Psoas muscle (tissue), 8 donors: Measurements from ENCODE around the gene SNX24. TPM values are rescaled to one million over a fixed set of nuclear protein-coding genes. Genes with fewer than 3 reads are reported as not detected.

Experiments
- ATAC-seq, 4 donors: fragments of 200-7000 bp; cut with Tn5 transposase; one replicate each; pipeline ENCODE4 v1.9.1; 2020; ENCODE audit warnings: moderate library complexity in 3 of 4, mild to moderate bottlenecking in 2 of 4
- DNase-seq, 2 donors: peaks; one replicate each; pipeline ENCODE4 v3.0.0-alpha.2; 2020
- H3K27ac ChIP-seq: fragments of 200-600 bp; one replicate; pipeline ENCODE4 v1.8.0; 2022
- H3K27me3 ChIP-seq, 3 donors: fragments of 200-600 bp in 1 of 3; one replicate each; pipeline versions ENCODE4 v1.6.1 to v1.8.0; 2013 to 2022; ENCODE audit warnings: low read length in 2 of 3, mild to moderate bottlenecking in 2 of 3, moderate library complexity in 1 of 3; ENCODE audit not compliant: insufficient read depth in 3 of 3
- H3K36me3 ChIP-seq, 2 donors: fragments of 200-600 bp in 1 of 2; one replicate each; pipeline versions ENCODE4 v1.6.1 to v1.8.0; 2013 to 2022; ENCODE audit warnings: low read depth in 1 of 2, mild to moderate bottlenecking in 1 of 2, moderate library complexity in 1 of 2; ENCODE audit not compliant: insufficient read depth in 1 of 2
- H3K4me1 ChIP-seq: fragments of 200-600 bp; one replicate; pipeline ENCODE4 v1.8.0; 2022
- H3K4me3 ChIP-seq: fragments of 200-600 bp; one replicate; pipeline ENCODE4 v1.8.0; 2022; ENCODE audit warnings: mild to moderate bottlenecking
- H3K9me3 ChIP-seq: fragments of 200-600 bp; one replicate; pipeline ENCODE4 v1.8.0; 2022
- WGBS, 3 donors: extraction: QIAGEN DNeasy Blood & Tissue Kit; methylation state at CpG; one replicate each; pipeline versions ENCODE4 v1.1.6 to v1.1.7; 2013; 5-methylcytosine and 5-hydroxymethylcytosine counted together
- intact Hi-C, 2 donors: fragments of 100-400 bp; cut with DNase I; formaldehyde crosslinking; loops; one replicate each; pipeline versions ENCODE4 v1.11.0 to v1.14.2; 2022
- polyA plus RNA-seq, 3 donors: library from polyadenylated mRNA; stranded (reverse); fragments of 200-250 nt; gene quantifications; one replicate each; pipeline ENCODE4 v1.2.3, GENCODE V29; 2013
- total RNA-seq, 4 donors: library from RNA; stranded (reverse); fragmentation: NEBNext Ultra II Directional in 2 of 4; extraction: Animal tissue kit (Norgen Biotek cat#: 25700) in 2 of 4; gene quantifications; one replicate each; pipeline versions ENCODE4 v1.2.1 to v1.2.4, GENCODE V29; 2021 to 2023
- TF ChIP-seq, protein P1 (sequence below): fragments of 200-600 bp; IDR thresholded peaks from one replicate; pipeline ENCODE4 v1.8.0; 2022; ENCODE audit warnings: antibody characterized with exemption
- donor health status: healthy with polysubstance abuse.
- donor health status: DM: no; HTN: no; CAD: no; lungs with moderate emphysema.
- donor health status: Bipolar disorder and iron deficiency.
- donor health status: healthy.
- donor health status: DM: yes; HTN: yes; CAD: no.
- donor health status: DM: no; HTN: no; CAD: no.
- donor health status: DM: no; HTN: no; CAD: no.
- donor health status: DM: yes; HTN: yes; CAD: no.

Gene SNX24
- total and polyA plus RNA-seq, 7 donors = 7.5 to 11.9 (median 10.0) TPM

DNA sequence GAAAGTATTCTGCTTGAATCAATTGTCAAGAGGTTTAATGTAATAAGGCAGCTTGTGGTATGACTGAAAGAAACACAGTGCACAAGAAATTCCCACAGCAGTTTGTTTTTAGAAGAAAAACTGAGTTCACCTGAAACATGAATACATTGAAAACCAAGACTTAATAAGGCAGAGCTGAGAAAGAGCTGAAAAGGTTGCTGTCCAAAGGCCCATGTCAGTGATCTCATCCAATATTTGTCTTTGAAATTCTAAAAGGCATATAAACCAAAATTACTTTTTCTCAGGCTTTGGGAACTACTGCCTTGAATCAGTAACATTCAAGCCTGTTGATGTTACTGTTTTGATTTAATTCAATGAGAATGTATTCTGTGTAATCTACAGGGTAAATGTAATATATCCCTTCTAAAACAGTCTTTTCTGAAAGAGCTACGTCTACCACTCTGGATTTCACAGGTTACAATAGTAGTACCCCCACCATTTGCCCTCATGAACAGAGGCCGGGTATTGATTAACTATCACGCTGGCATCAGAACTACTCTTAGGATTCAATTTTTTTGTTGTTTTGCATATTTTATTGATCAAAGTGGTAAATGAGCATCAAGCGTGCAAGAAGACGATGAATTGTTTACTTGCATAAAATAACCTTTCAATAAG lies 133.4 kb downstream of the SNX24 start:
- H3K36me3 ChIP-seq = no peaks in the 10 kb centered on the region
- no peak overlapping the region for H3K27ac ChIP-seq
- no peak for DNase-seq
- ATAC-seq = no peak
- no peaks in the 10 kb centered on the region for H3K27me3 ChIP-seq
- TF ChIP-seq, protein P1, sequence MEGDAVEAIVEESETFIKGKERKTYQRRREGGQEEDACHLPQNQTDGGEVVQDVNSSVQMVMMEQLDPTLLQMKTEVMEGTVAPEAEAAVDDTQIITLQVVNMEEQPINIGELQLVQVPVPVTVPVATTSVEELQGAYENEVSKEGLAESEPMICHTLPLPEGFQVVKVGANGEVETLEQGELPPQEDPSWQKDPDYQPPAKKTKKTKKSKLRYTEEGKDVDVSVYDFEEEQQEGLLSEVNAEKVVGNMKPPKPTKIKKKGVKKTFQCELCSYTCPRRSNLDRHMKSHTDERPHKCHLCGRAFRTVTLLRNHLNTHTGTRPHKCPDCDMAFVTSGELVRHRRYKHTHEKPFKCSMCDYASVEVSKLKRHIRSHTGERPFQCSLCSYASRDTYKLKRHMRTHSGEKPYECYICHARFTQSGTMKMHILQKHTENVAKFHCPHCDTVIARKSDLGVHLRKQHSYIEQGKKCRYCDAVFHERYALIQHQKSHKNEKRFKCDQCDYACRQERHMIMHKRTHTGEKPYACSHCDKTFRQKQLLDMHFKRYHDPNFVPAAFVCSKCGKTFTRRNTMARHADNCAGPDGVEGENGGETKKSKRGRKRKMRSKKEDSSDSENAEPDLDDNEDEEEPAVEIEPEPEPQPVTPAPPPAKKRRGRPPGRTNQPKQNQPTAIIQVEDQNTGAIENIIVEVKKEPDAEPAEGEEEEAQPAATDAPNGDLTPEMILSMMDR = no peak
- intact Hi-C loops = no loop called here
- H3K4me1 ChIP-seq = no peaks in the 10 kb centered on the region
- no peaks in the 10 kb centered on the region for H3K9me3 ChIP-seq
- WGBS, 3 donors = 78 to 98% (median 97%) methylated on average over 5 of the region's 5 CpGs
- no peak overlapping the region for H3K4me3 ChIP-seq

- WGBS, 3 donors = 46 to 77% (median 64%) methylated on average over 2 of the region's 2 CpGs
- Histone ChIP-seq H3K4me3 (no peak overlapping the region), H3K4me1 (no peaks in the 10 kb centered on the region), H3K9me3 (no peaks in the 10 kb centered on the region), H3K27me3 (no peaks in the 10 kb centered on the region), H3K36me3 (no peaks in the 10 kb centered on the region), H3K27ac (no peak overlapping the region)
- intact Hi-C loops = no loop called here
- TF ChIP-seq, protein P1 = no peak
- DNase-seq (no peak), ATAC-seq (no peak)
Measured at GRCh38 chr5:122981846-122982245, 136.4 kb downstream of the SNX24 start.

DNA sequence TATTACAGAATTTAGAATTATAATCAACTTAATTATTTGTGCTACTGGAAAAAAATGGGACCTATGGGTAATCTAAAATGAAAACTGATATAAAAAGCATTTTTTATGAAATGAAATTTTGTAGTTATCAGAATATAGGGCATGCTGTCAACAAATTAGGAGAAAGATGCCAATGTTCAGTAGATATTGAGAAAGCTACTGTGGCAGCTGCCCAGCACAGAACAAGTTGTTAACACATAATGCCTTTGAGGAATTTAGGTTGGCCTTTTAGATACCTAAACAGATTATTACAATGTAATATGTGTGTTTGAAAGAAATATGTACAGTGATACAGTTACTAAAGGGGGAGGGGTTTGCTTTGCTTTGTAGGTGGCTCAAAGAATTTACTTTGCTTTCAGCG lies 137.0 kb downstream of the SNX24 start:
- H3K4me1 ChIP-seq = no peaks in the 10 kb centered on the region
- 0 to 54% (median 0%) methylated on average over 1 of the region's 1 CpG for WGBS, 3 donors
- H3K9me3 ChIP-seq = no peaks in the 10 kb centered on the region
- intact Hi-C loops = no loop called here
- ATAC-seq = no peak
- no peak overlapping the region for H3K4me3 ChIP-seq
- no peak overlapping the region for H3K27ac ChIP-seq
- H3K36me3 ChIP-seq = no peaks in the 10 kb centered on the region
- DNase-seq = no peak
- no peaks in the 10 kb centered on the region for H3K27me3 ChIP-seq
- TF ChIP-seq, protein P1 = no peak

GRCh38 chr5:122984425-122984824 lies 139.0 kb downstream of the SNX24 start:
- DNase-seq (no peak), ATAC-seq (no peak)
- WGBS, 3 donors = 94 to 98% (median 95%) methylated on average over 3 of the region's 3 CpGs
- H3K27me3 ChIP-seq = no peaks in the 10 kb centered on the region
- H3K27ac ChIP-seq = no peak overlapping the region
- intact Hi-C loops = no loop called here
- no peak overlapping the region for H3K4me3 ChIP-seq
- TF ChIP-seq, protein P1 = no peak
- H3K36me3 ChIP-seq = no peaks in the 10 kb centered on the region
- H3K9me3 ChIP-seq = no peaks in the 10 kb centered on the region
- H3K4me1 ChIP-seq = no peaks in the 10 kb centered on the region
